ENCODE measurements around the gene KCNK17.

Gene KCNK17

DNA sequence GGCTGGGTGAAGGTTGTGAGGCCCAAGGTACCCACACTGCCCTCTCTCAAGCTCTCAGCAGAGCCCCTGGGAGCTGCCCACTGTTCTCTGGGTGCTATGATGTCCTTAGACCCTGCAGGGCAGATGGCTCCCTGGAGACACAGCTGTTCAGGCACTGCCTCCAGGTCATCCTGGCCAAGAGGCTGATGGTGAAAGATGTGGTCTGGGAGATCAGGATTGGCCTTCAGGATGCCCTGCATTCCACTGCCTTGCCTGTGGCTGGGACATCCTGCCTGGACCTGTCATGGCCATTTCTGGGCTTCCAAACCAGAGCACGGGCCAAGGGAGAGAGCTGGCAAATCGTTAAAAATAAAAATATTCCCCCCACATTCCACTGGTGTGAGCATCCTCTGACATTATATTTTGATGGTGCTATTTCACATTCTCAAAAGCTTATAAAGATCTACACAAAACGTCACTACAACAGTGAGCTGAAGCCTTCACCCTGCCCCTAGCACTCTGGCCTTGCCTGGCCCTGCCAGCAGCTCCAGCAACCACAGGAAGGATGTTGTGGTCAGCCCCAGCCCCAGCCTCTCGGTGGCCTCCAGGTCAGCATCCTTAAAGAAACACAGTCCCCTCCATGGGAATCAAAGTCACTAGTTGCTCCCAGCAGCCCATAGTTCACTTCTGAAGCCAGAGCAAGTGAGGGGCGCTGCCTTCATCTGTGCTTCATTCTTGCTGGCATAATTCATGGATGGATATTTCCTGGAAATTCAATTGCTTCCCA, 21.7 kb upstream of the KCNK17 start:
- FAIRE-seq, result no peak

GRCh38 chr6:39333644-39334438, 19.6 kb upstream of the KCNK17 start:
- FAIRE-seq, result no peak

- FAIRE-seq, result no peak
Observed at GRCh38 chr6:39330476-39330875, 16.3 kb upstream of the KCNK17 start.

GRCh38 chr6:39330057-39330456, 15.8 kb upstream of the KCNK17 start:
- FAIRE-seq, result no peak

DNA sequence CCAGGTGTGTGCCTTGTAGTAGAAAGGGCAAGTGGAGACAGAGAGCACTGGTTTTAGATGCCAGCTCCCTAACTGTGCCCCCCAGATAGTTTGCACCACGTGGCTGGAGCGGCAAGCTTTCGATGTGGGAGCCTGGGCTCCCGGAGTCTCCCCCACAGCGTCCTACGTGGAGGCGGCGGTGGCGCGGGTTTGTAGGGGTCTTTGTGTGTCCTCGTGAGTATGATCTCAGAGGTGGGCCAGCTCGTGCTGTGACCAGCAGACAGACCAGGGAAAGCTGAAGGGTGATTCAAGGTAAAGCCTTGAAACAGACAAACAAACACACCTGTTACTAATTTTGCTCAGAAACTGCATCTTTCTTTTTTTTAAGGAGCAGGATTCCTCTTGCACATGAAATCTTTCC, 13.8 kb upstream of the KCNK17 start:
- FAIRE-seq, result no peak

DNA sequence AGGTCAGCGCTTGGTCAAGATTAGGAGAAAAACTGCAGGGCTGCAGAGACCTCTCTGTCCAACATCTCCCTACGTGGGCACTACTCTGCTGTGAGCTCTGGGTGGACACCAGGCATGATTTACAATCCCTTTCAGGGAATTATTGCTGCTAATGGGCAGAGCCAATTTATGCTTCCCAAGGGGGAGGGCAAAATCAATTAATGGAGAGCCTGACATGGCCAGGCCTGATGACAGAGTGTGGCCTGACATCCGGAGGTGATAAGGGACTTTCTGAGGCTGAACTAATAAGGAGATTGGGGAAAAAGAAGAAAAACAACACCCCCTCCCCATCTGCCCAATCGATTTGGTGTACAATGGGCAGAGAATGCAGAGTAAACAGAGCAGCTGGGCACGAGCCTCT, 13.3 kb upstream of the KCNK17 start:
- no peak for FAIRE-seq

DNA sequence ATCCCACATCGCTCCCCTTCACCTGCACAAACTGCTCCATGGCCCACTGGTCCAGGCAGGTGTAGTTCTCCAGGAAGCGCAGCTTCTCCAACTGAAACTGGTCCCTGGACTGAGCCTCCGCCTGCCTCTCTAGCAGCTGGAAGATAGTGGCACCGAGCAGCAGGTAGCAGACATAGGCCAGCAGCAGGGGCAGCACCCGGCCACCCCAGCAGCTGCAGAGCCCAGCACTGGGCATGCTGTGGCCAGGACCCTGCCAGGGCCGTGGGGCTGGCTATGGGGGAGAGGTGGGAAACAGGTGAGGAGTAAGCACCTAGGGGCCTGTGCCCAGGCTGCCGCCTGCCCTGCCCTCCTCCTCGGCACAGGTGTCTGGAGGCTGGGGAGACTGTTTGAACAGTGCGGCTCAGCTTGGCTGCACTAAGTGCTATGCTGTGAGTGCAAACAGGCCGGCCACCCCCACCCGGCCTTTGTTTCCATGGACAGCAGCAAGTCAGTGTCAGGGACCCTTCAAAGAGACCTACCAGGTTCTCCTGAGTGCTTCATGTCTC, 8.2 kb upstream of the KCNK17 start, which contains the start of gene KCNK16:
Gene KCNK16, minus strand, starts transcription at position 397 of the 545 bp plus-strand sequence. Its CDS starts 162 bp downstream, at position 235.
- no peak for FAIRE-seq

DNA sequence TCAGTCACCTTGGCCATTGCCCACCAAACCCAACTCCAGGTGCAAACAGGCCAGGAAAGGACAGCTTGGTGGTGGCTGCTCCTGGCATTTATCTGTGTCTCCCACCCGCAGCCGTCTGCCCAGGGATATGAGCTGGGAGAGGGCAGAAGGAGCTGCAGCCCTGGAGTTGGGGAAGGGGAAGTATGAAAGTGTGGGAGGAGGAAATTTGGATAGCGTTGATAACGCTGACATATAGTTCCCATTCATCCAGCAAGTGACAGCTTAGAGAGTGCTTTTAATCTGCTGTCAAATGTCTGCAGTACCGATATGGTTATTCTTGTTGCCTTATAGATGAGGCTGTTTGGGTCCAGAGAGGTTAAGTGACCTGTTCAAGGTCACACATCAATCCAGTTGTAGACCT, 7.5 kb upstream of the KCNK17 start:
- FAIRE-seq, result no peak

GRCh38 chr6:39320363-39320984, 6.3 kb upstream of the KCNK17 start:
- FAIRE-seq, result no peak

DNA sequence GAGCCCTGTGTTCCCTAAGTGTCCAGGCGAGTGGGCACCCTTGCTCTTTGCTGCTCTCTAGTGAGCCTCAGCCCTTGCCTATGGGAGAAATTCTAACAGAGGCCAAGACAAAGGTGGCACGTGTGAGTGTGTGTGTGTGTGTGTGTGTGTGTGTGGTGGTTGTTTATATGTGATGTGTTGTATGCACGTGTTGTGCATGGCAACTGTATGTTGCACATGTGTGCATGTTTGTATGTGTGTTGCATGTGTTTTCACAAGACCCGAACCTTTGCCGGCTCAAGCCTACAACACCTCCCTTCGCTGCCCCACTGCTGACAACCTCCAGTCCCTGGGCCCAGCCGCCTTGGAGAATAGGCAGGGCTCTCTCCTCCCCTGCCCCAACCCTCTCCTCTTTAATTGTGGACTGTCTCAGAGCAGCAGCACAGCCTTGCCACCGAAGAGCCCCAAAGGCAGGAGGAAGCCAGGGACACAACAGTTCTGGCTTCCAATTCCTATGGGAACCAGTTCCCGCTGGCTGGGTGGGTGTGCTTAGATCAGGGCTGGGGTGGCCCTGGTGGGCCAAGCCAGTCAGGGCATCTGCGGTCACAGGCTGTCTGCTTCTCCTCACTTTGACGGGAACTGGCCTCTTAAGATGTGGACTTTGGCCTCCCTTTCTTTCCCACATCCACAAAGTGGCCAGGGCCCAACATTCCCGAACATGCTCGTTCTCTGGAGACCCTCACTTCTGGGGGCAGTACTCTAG, 5.6 kb upstream of the KCNK17 start:
- no peak for FAIRE-seq

DNA sequence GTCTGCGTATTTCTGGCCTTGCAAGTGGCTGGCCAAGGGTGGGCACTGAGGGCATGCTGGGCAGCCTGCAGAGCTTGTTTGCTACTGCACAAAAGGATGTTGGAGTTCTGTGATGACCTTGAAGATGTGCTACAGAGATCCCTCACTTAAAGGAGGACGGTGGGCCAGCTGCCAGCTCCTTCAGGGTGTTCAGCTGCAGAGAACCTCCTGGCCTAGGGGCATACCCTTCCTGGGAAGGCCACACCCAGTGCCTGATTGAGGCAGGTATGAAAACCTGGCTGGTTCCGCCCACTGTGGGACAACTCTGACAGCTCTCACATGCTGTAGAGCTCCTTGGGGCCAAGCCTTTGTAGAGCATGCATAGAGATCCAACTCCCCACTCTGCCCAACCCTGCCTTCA, 3.0 kb upstream of the KCNK17 start:
- no peak for FAIRE-seq

DNA sequence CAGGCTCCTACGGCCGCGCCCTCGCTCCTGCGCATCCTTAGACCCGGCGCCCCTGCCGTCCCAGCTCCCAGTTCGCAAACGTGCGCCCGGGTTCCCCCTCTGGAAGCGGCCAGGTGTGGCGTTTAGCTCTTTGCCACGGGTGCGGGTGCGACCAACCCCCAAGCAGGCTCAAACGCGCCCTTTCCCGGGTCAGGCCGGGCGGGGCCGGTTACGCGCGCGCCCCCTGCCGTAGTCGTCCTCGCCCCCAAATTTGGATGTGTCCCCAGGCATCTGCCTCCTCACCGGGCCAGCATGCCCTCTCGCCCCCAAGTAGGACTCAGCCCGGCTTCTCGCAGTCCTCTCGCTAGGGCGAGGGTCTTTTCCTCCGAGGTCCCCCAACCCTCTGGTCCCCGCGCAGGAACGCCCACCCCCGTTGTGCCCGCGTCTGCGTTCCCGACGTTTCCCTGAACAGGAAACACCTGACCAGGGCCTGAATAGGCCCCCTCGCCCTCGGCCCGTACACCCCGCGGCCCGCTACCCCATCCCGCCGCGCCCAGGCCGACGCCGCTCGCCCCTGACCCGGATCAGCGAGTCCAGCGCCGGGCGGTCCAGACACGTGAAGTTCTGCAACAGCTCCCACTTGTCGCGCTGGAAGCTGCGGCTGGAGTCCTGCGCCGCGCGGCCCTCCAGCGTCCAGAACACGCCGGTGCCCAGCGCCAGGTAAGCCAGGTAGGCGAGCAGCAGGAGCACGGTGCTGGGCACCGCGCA, 520 bp downstream of the KCNK17 start:
- no peak for FAIRE-seq

DNA sequence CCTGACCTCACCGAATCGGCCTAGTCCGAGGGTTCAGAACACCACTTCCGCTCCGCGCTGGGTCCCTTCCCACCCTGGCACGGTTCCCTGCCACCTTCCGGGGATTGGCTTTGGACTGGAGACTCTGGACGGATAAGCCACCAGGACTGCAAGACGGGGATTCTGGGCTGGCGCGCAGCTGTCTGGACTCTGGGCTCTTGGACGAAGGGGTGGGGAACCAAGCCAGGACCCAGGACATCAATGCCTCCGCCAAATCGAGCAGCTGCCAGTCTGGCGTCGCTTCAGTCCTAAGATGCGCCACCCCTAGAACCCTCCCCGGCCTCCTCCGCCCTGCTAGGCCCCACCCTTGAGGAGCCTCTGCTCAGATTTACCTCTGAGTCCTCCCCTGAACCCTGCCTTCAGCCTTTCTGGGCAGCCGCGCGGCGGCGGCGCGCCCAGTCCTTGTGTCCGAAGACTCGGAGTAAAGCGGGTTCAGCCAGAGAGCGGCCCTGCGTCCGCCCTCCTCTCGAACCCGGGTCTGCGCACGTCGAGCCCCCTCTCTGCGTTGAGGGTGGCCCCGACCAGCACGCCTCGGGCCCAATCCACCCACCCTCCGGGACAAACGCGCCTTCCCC, 1.2 kb downstream of the KCNK17 start:
- FAIRE-seq, result no peak

DNA sequence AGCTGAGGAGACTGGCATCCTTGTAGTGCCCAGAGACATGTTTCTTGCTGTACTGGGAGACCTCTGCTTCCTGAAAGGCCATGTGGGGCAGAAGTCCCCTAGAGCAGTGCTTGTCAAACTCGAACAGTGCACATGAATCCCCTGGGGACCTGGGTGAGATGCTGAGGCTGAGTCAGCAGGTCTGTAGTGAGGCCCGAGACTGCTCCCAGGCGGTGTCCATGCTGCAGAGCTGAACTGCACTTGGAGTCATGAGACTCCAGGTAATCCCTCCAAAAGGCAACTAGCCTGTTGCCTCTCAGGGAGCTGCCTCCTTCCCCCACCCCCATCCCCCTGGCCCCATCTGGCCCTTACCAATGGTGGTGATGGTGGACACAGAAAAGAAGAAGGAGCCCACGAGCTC, 3.7 kb downstream of the KCNK17 start:
- no peak for FAIRE-seq

DNA sequence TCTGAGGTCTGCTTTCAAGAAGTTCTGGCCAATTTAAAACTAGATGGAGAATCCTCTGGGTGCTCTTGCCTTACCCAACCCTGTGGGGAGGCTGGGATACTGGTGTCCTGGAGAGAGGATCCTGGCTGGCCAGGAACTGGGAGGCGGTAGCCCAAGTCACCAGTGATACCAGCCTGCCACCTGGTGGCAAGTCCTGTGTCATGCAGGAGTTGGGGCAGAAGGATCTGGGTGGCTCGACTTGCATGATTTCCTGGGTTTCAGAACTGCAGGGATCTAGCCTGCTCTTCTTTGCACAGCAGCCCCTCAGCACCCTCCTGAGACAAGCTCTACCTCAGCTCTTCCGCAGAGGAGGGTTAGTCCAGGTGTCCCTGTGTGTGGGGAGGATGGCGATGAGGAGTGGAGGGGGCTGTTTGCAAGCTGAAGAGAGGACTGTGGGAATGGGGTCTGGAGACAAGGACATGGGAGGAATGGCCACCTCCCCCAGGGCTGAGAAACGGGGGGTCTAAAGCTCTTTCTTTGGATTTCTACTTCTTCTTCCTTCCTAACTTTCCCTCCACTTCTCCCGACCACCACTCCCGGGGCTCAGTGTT, 4.2 kb downstream of the KCNK17 start:
- FAIRE-seq, result no peak

- no peak for FAIRE-seq
Observed at GRCh38 chr6:39307462-39307861, 6.8 kb downstream of the KCNK17 start.

GRCh38 chr6:39304951-39305350, 9.3 kb downstream of the KCNK17 start:
- no peak for FAIRE-seq

DNA sequence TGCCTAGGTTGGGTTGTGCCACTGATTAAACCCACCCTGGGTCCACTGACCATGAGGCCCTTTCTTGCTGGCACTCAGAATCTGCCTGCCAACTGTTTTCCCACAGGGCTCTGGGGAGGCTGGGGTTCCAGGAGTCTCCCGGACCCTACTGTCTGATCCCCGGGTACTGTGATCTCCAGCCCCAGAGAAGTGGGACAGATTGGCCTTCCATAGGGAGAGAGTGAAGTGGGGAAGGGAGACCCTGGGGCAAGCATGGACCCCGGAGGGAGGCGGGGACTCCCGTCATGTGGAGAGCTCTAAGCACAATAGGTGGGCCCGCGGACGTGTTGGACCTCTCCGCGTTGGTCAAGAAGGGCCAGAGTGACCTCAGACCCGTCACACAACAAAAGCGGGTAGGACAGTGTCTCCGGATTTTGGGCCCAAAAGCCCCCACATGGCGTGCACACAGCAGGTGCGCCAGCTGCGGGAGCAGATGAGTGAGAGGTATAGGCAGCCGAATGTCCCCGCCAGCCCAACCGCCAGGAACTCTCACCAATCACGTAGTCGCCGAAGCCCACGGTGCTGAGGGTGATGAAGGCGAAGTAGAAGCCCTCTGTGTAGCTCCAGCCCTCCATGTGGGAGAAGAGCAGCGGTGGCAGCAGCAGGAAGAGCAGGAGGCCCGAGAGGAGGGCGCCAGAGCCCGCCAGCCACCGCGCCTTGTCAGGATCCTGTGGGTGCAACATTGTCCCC, 10.6 kb downstream of the KCNK17 start:
- FAIRE-seq, result no peak

DNA sequence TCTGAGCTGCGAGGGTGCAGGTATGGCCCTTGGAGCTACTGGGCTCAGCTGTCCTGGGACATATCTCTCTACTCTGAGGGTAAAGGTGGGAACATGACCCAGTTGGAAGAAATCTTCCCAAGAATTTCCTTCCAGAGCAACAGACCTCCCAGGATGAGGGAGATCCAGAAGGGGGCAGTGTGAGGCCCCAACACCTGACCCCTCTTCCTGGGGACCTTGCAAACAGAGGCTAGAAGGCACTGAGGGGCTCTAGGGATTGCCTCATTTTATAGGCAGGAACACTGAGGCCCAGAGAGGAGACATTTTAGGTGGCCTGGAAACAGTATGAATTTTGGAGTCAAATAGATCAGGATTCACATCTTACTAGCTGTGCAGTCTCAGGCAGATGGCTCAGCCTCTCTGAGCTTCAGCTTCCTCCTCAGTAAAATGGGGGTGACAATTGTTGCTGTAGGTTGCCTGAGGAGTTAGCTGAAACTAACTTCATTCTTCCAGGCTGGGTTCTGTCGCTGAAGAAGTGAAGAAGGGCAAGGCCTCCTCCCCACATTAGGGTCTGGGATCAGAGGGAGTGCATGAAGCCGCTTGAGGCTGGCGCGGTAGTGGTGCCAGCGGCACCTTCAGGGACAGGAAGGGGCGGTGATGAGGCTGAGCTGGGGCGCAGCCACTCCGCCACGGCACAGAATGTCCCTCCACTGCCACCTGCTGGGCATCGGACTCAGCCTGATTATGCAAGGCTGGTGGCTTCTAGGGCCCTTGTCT, 11.4 kb downstream of the KCNK17 start:
- no peak for FAIRE-seq

DNA sequence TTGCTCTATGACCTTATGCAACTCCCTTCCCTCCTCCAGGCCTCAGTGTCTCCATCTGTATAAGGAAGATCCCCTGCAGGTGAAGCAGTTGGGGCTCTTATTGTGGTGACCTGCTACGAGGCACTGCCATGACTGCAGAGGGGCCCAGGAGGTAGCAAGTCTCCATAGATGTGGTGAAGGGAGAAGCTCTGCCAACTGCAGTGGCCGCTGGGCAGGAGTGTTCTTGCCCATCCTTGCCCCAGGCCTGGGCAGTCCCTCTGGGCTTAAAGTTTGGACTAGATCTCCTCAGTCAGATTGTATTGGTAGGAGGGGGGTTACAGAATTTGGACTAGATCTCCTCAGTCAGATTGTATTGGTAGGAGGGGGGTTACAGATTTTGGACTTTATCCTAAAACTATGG, 12.2 kb downstream of the KCNK17 start:
- no peak for FAIRE-seq

Measured in TTC549 (cell line).